ENCODE measurements around the gene ZNF473. TPM values are rescaled to one million over a fixed set of nuclear protein-coding genes. Genes with fewer than 3 reads are reported as not detected.

Gene ZNF473
- total and polyA plus RNA-seq, 2 of the 13 experiments (the other 11 are each of a cell fraction or from before 2014, with no cell fraction given): 5.8 to 11.9 TPM

GRCh38 chr19:49988433-49988832 lies 37.4 kb upstream of the ZNF473 start:
- H3K36me3 ChIP-seq (replicated peaks in 1 of 2; ENCODE audit: control insufficient read depth in 1 of 2, insufficient read depth in 2 of 2, low read length in 2 of 2): peaks cover 3 to 5% of the 10 kb centered on the region in 2 experiments; a peak in 1 of 5 replicates
- ATAC-seq: no peak
- POLR2A ChIA-PET: no interaction called here
- no peak overlapping the region for H3K4me2 ChIP-seq (ENCODE audit: low read depth, low read length)
- BruUV-seq (replicated peaks): no TSS peak
- no peak overlapping the region for H2AFZ ChIP-seq (ENCODE audit: low read length)
- DNase-seq (ENCODE audit: low spot score): no peak
- intact Hi-C loops (cut with micrococcal nuclease; ENCODE audit: unreplicated experiment) (no loop called here), in situ Hi-C loops (cut with HindIII; ENCODE audit: extremely low pct_ligation_motif_present, low pct_unique_long_range_greater_than_20kb) (no loop called here)
- H3K9me3 ChIP-seq (ENCODE audit: low read length): no peaks in the 10 kb centered on the region
- H3K4me3 ChIP-seq (replicated peaks in 1 of 3; ENCODE audit: insufficient read depth in 1 of 3, low read depth in 2 of 3, low read length in 3 of 3): no peak overlapping the region
- H3K79me2 ChIP-seq (ENCODE audit: insufficient read depth, low read length): no peaks in the 10 kb centered on the region
- H4K20me1 ChIP-seq (ENCODE audit: insufficient read depth, low read length): peaks cover 16% of the 10 kb centered on the region; the same call in 1 of the 2 replicates
- CTCF ChIA-PET (ENCODE audit: low intra/inter-chr PET ratio, low total read pairs): no interaction called here
- 98% methylated on average over 7 of the region's 9 CpGs for WGBS (ENCODE audit: low lambda C conversion rate)
- no peak overlapping the region for H3K27ac ChIP-seq (ENCODE audit: extremely low read length, insufficient read depth, low read length)
- no peak overlapping the region for H3K9ac ChIP-seq (ENCODE audit: insufficient read depth, low read depth, low read length)
- FAIRE-seq: no peak
- H3K4me1 ChIP-seq (ENCODE audit: insufficient read depth, low read length): no peaks in the 10 kb centered on the region
- TF ChIP-seq ZSCAN29 (CRISPR knock-in tag; conservative IDR thresholded peaks at IDR 0.05): no peak
- TF ChIP-seq ZNF230 (CRISPR knock-in tag; IDR thresholded peaks at IDR 0.05): no peak
- TF ChIP-seq CCDC6 (CRISPR knock-in tag; IDR thresholded peaks at IDR 0.05): no peak
- TF ChIP-seq ZHX1 (CRISPR knock-in tag; IDR thresholded peaks at IDR 0.05; ENCODE audit: low read depth): no peak
- no peak for TF ChIP-seq E2F1 (CRISPR knock-in tag; IDR thresholded peaks at IDR 0.05)
- no peak for TF ChIP-seq ZNF800 (CRISPR knock-in tag; IDR thresholded peaks at IDR 0.05)
- no peaks in the 10 kb centered on the region for H3K27me3 ChIP-seq (ENCODE audit: control insufficient read depth in 1 of 2, insufficient read depth in 2 of 2, low read length in 2 of 2)
